LHCN-M2 (cell line): Measurements from ENCODE around the gene ZNF839. TPM values are rescaled to one million over a fixed set of nuclear protein-coding genes. Genes with fewer than 3 reads are reported as not detected.
A peak's percentile ranks its signal among the peaks of the same experiment; 100 is the strongest.
"Not testable (repeated sequence)": the region's sequence is repeated elsewhere in the genome, so short reads cannot be mapped to it uniquely, and the experiment has no call there.

Experiments
- DNase-seq: peaks from one replicate; pipeline ENCODE4 v3.0.0-alpha.2; 2012; ENCODE audit warnings: low read depth
- total RNA-seq: library from RNA; depleted of rRNA; stranded (reverse); fragments of >200 nt; gene quantifications from 2 replicates; pipeline ENCODE4 v1.2.3, GENCODE V29; 2014

The ZNF839 gene
- total RNA-seq, 1 experiment from 2014 or later, result 10.3 TPM

- peak; percentile 78 for DNase-seq
These were observed 5.1 kb upstream of the ZNF839 start for GRCh38 chr14:102314242-102315011.

- no peak for DNase-seq
These were observed 4.4 kb upstream of the ZNF839 start for GRCh38 chr14:102315121-102315520.

GRCh38 chr14:102316338-102316742 is 3.2 kb upstream of the ZNF839 start:
- DNase-seq, result peak; percentile 79

- peak; percentile 92 for DNase-seq
These were observed 2.6 kb upstream of the ZNF839 start for GRCh38 chr14:102316743-102317563.

- DNase-seq, result no peak
These were observed 1.8 kb upstream of the ZNF839 start for GRCh38 chr14:102317564-102318248.

- no peak for DNase-seq
These were observed 717 bp upstream of the ZNF839 start for GRCh38 chr14:102318781-102319276.

GRCh38 chr14:102320033-102320660 is 601 bp downstream of the ZNF839 start:
- DNase-seq, result peak; percentile 33

GRCh38 chr14:102320671-102321455 is 1.3 kb downstream of the ZNF839 start:
- no peak for DNase-seq

GRCh38 chr14:102321456-102322422 is 2.2 kb downstream of the ZNF839 start:
- DNase-seq, result no peak

GRCh38 chr14:102323102-102323501 is 3.6 kb downstream of the ZNF839 start:
- DNase-seq, result peak; percentile 90

- no peak for DNase-seq
These were observed 6.3 kb downstream of the ZNF839 start for GRCh38 chr14:102325791-102326345.

GRCh38 chr14:102326583-102326982 is 7.0 kb downstream of the ZNF839 start:
- DNase-seq, result no peak

GRCh38 chr14:102329381-102329780 is 9.8 kb downstream of the ZNF839 start:
- not testable (repeated sequence) for DNase-seq

- DNase-seq, result no peak
These were observed 11.3 kb downstream of the ZNF839 start for GRCh38 chr14:102330806-102331205.

- no peak for DNase-seq
These were observed 13.8 kb downstream of the ZNF839 start for GRCh38 chr14:102333390-102333789.

- no peak for DNase-seq
These were observed 14.5 kb downstream of the ZNF839 start for GRCh38 chr14:102333795-102334705.

- no peak for DNase-seq
These were observed 15.6 kb downstream of the ZNF839 start for GRCh38 chr14:102335163-102335562.

GRCh38 chr14:102338724-102339123 is 19.2 kb downstream of the ZNF839 start:
- DNase-seq, result no peak
